T follicular helper cell (primary cell): ENCODE measurements around the gene DUSP9.
"Not testable (repeated sequence)": the region's sequence is repeated elsewhere in the genome, so short reads cannot be mapped to it uniquely, and the experiment has no call there.

Experiments
- DNase-seq: peaks from one replicate; pipeline ENCODE4 v3.0.0-alpha.2; 2020; ENCODE audit warnings: low read depth
- total RNA-seq, 2 experiments: gene quantifications; one replicate each; lab custom pipeline; 2026; lab: John Stamatoyannopoulos, UW

The DUSP9 gene
- total RNA-seq = 0 to 0.39 reads per million in 2 experiments

DNA sequence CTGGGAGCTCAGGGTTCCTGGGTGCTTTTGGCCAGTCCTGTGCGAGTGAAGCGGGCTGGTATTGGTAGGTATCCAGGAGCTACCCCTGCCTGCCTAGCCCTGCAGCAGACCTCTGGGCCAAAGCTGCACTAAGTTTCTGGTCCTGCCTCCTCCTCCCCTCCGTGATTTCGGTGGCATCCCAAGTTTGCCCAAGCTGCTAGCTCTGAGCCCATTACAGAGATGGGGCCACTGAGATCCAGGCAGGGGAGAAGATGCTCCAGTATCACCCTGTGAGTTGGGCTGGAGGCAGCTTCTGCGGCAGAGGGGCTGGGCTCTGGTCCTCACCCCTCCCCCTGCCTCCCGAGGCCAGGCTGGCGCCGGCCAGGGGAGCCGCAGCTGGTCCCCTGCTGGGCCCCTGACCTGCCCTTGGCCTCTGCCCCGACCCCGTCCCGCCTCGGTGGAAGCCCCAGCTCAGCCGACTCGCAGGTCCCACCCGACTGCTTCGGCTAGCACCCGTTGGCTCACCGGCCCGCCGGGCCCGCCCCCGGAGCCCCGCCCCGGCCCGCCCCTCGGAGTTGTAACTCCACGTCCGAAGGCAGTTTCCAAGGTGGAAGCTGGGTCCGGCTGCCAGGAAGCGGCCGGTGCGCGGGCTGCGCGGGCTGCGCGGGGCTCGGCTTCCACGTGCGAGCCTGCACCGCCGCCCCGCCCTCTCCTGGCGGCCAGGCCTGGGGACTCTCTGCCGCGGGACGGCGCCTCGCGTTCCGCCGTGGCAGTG is at the start of gene DUSP9:
DUSP9 (plus strand) TSS at position 584 of the 754 bp plus-strand sequence. CDS start 751 bp downstream, outside the sequence.
- DNase-seq = no peak

DNA sequence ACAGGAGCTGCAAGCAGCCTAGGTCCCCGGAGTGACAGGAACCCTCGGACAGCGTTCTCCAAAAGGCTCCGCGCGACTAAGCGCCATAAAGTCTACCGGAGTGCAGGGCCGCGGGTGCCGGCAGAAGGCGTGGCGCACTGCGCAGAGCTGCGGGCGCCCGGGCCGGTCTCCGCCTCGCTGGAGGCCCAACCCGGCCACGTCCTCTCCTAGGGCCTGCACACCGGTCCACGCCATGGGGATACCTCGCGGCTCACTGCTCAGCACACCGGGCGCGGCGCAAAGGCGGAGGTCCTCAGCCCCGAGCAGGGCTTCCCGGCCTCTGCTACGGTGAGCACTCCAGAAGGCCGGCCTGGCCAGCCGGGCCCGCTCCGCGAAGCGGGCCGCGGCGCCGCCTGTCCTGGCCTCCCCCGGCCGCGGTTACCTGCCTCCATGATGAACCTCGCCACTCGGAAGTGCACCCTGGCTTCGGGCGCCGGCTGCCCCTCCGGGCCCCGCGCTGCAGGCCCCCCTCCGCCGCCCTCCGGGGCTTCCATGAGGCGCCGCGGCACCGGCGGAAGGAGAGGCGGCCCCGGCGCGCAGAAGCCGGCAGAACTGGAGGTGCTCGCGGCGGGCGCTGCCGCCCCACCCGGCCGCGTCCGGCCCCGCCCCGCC is 48.3 kb upstream of the DUSP9 start, which contains the start of gene CCNQ:
CCNQ (minus strand) TSS at position 599 of the 651 bp plus-strand sequence; CDS start at position 533, 66 bp downstream.
- no peak for DNase-seq

- peak; percentile 78 for DNase-seq
These were observed 47.6 kb upstream of the DUSP9 start for GRCh38 chrX:153599192-153600031.

DNA sequence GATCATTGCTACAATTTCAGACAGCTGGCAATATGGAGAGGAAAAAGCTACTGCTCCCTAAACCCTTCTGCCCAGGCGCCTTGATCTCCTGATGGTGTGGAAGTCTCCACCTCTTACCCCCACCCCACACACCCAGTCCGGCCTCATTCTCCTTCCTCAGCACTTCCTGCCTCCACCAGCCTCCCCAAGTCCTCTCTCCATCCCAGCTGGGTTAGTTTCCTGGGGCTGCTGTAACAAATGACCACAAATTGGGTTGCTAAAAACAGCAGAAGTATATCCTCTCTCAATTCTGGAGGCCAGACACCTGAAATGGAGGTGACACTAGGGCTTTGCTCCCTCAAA is 47.0 kb upstream of the DUSP9 start:
- DNase-seq = no peak

GRCh38 chrX:153600921-153601320 is 46.1 kb upstream of the DUSP9 start:
- DNase-seq = no peak

DNA sequence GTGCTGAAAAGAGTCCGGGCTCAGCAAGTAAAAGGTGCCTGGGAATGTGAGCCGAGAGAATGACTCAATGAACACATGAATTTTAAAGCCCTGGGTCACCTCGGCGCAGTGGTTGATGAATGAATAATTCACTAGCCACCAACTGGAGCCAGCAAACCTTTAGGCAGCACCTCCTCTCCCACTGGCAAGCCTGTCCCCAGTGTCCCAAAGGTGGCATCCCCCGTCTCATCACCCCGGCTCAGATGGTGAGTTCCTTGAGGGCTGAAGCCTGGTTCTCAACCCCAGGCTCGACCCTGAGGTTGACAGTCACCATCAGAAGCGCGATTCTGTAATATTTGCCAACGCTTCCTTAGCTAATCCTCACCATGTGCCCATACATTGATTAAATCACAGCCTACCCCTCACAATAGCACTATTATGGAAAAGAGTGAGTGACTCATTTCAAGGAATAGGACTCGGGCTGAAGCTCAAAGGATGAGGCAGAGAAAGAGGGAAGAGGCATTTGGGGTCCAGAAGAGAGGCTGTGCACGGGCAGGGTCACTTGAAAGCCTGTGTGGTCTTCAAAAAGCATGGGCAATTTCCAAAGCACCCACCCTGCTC is 45.4 kb upstream of the DUSP9 start:
- DNase-seq = no peak

GRCh38 chrX:153602601-153603000 is 44.4 kb upstream of the DUSP9 start:
- DNase-seq = no peak

- DNase-seq = no peak
These were observed 43.8 kb upstream of the DUSP9 start for GRCh38 chrX:153603131-153603656.

DNA sequence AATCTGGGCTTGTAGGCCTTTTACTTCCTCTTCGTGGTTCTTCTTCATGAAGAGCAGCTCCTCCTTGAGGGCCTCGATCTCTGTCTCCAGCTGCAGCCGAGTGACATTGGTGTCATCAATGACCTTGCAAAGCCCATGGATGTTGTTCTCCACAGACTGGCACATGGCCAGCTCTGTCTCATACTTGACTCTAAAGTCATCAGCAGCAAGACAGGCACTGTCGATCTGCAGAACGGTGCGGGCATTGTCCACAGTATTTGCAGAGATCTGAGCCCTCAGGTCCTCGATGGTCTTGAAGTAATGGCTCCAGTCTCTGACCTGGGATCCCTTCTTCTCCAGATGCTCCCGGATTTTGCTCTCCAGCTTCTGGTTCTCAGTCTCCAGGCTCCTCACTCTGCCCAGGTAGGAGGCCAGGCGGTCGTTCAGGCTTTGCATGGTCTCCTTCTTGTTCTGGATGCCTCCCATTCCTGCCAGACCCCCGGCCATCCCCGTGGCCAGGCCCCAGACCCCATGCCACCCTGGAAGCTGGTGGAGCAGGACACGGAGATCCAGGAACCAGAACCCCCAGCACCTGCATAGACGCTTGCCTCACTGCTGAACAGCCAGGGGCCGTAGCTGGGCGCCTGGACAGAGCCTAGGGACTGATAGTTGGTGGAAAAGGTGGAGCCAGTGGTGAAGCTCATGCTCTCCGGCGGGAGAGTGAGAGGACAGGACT is 42.2 kb upstream of the DUSP9 start:
- not testable (repeated sequence) for DNase-seq

DNA sequence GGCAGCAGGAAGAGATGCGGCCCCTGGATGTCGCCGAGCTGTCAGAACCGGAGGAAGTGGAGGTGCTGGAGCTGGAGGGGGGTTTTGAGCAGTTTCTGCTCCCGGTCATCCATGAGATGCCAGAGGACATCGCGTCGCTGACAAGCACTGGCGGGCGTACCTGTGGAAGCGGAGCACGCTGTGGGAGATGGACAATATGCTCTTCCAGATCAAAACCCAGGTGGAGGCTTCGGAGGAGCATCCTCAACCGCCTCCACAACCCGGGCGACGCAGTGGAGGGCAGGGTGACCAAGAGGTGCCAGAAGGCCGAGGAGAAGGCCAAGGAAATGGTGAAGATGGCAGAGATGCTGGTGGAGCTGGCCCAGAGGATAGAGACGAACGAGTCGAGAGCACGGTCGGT is 40.5 kb upstream of the DUSP9 start:
- no peak for DNase-seq

DNA sequence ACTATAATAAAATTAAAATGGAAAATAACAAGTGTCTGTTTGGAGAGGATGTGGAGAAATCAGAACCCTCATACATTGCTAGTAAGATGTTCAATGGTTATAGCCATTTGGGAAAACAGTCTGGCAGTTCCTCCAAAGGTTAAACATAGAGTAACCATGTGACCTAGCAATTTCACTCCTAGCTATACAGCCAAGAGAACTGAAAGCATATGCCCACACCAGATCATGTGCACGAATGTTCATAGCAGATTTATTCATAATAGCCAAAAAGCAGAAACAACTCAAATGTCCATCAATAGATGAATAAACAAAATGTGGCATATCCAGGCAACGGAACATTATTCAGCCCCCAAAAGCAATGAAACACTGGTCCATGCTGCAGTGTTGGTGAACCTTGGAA is 38.6 kb upstream of the DUSP9 start:
- no peak for DNase-seq

- DNase-seq = no peak
These were observed 38.2 kb upstream of the DUSP9 start for GRCh38 chrX:153608806-153609205.

DNA sequence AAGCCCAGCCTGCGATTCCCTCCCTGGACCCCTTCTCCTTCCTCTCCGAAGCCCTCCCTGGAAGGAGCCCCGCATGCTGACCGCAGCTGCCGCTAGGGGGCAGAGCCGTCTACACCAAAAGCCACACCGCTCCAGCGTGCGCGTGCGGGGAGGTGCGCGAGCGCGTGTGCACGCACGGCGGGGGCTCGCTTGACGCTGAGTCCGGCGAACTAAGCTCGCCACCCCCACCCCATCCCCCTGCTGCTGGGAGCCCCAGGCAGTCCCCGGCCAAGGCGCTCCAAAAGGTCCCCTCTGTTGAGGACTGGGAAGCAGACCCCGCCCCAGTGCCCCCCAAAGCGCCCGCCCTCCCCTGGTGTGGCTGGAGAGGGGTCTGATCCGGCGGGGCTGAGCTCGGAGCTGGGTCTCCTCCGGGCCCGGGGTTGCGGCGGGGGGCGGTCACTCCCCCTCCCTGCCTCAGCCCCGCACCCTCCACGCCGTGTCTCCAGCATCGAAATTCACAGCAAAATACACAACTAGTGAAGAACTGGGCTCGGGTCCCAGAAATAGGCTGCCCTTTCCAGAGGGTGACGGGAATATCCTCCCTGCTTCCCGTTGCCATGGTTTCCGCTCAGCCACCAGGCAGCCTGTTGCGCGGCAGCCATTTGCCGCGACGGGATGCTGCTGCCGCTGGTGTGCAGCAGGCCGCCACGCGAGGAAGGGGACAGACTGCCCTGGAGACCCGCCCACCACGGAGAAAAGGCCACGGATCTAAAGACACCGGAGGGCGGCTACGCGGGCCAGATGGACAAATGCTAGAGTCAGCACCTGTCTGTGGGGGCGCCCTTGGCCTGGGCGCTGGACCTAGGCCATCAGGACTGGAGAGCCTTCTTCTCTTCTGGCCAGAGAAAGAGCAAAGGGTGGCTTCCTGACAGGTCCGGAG is 36.8 kb upstream of the DUSP9 start:
- peak; percentile 66 for DNase-seq

GRCh38 chrX:153610836-153611213 is 36.2 kb upstream of the DUSP9 start:
- no peak for DNase-seq

GRCh38 chrX:153611298-153612095 is 35.5 kb upstream of the DUSP9 start:
- DNase-seq = no peak

DNA sequence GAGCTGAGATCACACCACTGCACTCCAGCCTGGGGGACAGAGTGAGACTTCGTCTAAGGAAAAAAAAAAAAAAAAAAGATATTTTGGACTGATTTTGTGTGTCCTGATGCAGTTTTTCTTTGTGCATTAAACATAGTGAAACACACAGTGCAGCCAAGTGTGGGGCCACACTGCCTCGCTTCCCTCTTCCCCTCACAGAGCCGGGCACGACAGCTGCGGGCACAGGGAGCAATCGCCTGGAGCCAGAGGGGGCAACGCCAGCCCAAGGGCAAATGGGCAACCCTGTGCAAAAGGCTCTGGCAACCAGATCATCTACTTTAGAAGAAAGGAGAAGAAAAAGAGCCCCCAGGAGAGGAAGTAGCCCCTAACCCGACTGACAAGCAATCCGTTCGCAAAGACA is 34.6 kb upstream of the DUSP9 start:
- DNase-seq = no peak

DNA sequence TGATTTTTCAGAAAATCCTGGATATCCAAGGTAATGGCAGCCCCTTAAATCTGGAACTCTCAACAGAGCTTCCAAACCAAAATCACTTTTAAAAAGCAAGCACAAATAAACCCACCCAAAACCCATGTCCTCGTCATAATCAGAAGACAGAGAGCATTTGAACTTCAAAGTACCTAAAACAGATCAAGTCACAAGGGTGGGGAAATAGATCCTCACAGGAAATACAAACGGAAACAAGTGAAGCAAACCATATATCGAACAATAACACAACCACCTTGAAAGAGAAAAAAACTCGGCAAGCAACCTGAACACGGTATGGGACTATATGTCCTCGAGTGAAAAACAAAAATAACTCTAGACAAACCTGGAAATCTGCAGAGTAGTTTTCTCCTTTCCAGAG is 32.2 kb upstream of the DUSP9 start:
- DNase-seq = no peak

GRCh38 chrX:153620576-153620975 is 26.4 kb upstream of the DUSP9 start:
- DNase-seq = no peak

DNA sequence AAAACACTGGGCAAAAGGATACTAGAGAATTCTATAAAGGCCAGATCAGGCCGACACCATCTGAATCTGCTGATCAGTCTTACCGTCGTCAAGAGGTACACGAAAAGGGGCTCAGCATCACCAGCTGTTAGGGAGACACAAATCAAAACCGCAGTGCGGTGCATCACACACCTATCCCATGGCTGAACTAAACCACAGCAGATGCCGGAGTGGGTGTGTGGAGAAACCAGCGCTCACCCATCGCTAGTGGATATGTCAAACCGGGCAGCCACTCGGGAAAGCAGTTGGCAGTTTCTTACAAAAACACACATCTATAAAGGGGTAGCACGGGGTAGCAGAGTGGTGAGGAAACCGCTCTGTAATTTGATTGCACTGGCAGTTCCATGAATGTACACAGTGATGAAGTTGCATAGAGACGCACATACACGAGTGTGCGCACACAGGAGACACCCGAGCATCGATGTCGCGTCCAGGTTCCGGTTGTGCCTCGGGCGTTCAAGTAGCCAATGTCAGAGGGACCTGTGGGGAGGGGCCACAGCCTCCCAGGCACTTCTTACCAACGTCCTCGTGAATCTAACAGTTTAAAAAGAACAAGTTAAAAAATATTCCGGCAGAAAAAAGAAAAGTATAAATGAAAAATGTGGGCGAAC is 24.9 kb upstream of the DUSP9 start:
- no peak for DNase-seq
